ENCODE measurements around the gene UBALD2.
"Not testable (repeated sequence)": the region's sequence is repeated elsewhere in the genome, so short reads cannot be mapped to it uniquely, and the experiment has no call there.

The UBALD2 gene

GRCh38 chr17:76246080-76247066, 18.8 kb upstream of the UBALD2 start:
- DNase-seq = no peak

DNA sequence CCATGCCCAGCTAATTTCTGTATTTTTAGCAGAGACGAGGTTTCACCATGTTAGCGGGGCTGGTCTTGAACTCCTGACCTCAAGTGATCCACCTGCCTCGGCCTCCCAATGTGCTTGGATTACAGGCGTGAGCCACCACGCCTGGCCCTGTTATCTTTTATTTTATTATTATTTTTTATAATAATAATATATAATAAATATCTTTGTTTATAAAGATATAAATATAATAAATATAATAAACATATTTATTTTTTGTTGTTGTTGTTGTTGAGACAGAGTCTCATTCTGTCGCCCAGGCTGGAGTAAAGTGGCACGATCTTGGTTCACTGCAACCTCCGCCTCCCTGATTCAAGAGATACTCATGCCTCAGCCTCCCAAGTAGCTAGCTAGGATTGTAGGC, 17.8 kb upstream of the UBALD2 start:
- no peak for DNase-seq

- no peak for DNase-seq
Observed at GRCh38 chr17:76248013-76248782, 16.9 kb upstream of the UBALD2 start.

DNA sequence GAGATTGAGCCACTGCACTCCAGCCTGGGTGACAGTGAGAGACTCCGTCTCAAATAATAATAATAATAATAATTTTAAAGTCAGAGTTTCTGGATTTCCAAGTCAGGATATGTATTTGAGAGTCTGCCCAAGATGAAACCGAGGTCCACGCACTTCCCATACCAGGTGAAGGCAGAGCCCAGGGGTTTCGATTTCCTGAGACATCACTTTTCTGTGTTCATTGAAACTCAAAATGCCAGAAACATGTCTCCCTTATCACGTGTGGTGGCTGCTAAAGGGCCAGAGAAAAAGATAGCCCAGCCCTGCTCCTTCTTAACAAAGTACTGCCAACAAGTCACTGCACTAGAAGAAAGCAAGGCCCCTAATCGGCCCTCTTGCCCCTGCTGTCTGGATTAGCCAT, 15.0 kb upstream of the UBALD2 start:
- no peak for DNase-seq

- no peak for DNase-seq
Observed at GRCh38 chr17:76251478-76252039, 13.6 kb upstream of the UBALD2 start.

DNA sequence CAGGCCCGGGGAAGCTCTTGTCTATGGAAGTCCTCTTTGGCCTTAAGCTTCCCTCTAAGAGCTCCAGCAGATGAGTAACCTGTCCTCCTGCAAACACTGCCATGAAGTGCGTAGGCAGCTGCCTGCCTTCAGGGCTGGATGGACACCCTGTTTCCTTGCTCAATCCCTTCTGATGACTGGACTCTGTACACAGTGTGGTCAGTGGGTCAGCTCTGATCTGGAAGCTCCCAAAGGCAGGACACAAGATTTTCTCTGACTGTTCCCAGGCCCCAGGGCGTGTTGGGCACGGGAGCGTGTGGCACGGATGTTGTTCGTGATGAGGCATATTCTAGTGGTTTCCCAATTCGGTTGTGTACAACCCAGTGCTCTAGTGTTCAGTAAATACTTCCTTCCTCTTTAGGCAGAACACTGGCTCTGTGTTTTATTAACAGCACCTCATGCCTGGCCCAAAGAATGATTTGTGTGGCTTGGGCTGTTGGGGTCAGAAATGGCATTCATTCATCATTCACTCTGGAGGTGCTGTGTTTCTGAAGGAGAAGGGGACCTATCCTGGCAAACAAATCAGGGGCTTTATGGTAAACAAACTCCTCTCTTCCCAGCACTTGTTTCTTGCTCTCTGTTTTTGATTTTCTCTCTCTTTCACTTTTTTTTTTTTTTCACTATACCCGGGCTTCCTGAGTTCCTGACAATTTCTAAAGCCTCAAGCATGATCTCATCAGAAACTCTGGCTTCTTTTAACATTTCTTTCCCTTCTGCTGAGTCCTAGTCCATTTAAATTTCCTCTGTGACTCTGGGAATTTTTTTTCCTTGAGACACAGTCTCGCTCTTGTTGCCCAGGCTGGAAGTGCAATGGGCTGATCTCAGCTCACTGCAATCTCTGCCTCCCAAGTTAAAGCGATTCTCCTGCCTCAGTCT, 12.9 kb upstream of the UBALD2 start:
- no peak for DNase-seq

GRCh38 chr17:76252967-76253766, 12.0 kb upstream of the UBALD2 start:
- DNase-seq = not testable (repeated sequence)

GRCh38 chr17:76253841-76254240, 11.3 kb upstream of the UBALD2 start:
- no peak for DNase-seq

- DNase-seq = no peak
Observed at GRCh38 chr17:76254275-76254674, 10.9 kb upstream of the UBALD2 start.

DNA sequence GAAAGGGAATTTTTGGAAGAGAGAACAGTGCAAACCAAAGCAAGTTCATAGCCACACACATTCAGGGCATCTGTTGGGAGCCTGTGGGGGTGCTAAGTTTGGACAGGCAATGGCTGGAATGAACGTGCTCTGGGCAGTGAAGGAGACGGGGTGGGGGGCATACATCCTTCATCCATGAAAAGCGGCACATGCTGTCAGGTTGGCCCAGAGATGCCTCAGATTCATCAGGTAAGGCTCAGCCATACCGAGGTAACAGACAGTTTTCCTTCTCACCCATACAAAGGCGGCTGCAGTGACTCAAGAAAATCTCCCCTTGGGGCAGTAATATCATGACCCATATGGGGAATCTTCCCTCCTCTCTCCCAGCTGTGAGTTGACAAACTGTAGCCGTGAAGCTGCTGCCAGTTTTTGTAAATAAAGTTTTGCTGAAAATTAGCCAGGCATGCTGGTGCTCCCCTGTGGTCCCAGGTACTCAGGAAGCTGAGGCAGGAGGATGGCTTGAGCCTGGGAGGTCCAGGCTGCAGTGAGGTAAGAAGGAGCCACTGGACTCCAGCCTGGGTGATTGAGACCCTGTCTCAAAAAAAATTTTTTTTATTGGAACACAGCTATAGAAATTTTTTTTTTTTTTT, 9.2 kb upstream of the UBALD2 start:
- no peak for DNase-seq

DNA sequence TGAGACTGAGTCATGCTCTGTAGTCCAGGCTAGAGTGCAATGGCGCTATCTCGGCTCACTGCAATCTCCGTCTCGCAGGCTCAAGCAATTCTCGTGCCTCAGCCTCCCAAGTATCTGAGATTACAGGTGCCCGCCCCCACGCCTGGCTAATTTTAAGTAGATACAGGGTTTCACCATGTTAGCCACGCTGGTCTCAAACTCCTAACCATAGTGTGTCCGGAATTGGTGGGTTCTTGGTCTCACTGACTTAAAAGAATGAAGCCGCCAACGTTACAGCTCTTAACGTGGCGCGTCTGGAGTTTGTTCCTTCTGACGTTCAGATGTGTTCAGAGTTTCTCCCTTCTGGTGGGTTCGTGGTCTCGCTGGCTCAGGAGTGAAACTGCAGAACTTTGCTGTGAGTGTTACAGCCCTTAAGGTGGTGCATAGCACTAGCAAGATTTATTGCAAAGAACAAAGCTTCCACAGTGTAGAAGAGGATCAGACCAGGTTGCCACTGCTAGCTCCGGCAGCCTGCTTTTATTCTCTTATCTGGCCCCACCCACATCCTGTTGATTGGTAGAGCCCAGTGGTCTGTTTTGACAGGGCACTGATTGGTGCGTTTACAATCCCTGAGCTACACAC, 8.6 kb upstream of the UBALD2 start:
- not testable (repeated sequence) for DNase-seq

- no peak for DNase-seq
Observed at GRCh38 chr17:76260220-76260619, 4.9 kb upstream of the UBALD2 start.

- DNase-seq = no peak
Observed at GRCh38 chr17:76260669-76261068, 4.5 kb upstream of the UBALD2 start.

DNA sequence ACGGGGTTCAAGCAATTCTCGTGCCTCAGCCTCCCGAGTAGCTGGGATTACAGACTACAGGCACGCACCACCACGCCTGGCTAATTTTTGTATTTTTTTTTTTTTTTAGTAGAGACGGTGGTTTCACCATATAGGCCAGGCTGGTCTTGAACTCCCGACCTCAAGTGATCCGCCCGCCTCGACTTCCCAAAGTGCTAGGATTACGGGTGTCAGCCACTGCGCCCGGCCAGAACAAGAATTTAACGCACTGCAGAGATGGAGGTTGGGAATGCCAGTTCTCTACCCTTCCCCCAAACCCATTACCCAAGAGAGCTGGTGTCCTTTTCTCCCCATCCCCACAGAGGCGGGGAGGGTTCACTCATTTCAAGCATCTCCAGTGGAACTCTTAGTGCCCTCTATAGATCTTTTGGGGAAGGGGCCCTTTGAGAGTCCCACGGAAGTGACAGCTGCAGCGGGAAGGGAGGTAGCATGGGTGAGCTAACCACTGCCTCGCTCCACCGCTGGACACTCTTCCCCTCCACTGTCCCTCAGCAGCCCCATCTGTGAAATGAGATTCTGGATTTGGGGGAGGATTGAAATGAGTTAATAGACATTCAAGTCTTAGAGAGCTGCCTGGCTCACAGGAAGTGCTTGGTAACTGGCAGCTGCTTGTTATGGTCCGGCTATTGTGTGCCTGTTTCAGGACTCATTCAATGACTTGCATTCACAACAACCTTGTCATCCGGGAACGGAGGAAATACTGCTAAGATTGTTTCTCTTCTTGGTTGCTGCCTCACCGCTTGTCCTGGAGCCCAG, 3.5 kb upstream of the UBALD2 start:
- DNase-seq = peak; percentile 36

- no peak for DNase-seq
Observed at GRCh38 chr17:76262732-76263344, 2.3 kb upstream of the UBALD2 start.

GRCh38 chr17:76263896-76264295, 1.3 kb upstream of the UBALD2 start:
- no peak for DNase-seq

DNA sequence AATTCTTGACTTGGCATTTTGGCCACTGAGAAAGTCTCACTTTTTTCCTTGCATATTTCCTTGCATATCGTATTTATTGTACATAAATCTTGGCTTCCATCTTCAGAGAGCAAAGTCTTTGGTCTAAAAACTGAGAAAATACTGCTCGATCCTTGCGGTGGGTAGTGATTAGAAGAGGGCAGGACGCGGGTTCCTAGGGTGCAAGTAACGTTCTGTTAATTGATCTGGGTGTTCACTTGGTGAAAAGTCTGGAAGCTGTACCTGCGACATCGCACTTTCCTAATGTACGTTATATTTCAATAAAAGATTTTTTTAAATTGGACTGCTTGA, 758 bp upstream of the UBALD2 start:
- no peak for DNase-seq

DNA sequence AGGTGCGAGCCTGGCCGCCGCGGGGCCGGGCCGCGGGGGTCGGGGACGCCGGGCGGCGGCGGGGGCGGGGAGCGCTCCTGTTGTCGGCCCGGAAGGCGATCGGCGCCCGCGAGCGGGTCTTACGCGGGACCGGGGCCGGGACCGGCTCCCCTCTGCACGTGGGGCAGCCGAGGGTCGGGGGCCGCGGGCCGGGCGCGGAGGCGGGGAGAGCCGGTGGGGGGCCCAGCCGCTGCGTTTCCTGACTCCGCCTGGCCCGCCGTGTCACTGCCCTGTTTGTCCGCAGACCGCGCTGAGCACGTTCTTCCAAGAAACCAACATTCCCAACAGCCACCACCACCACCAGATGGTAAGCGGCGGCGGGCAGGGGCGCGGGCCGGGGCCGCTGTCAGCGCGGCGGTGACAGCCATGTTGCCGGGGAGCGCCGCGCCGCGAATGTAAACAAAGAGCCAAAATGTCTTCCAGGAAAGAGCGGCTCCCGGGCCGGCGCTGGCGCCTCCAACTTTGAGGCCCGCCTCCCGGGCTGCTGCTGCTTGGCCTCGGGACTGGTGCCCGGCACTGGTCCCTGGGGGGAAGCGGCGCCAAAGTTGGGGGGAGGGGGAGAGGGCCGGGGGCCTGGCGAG, 586 bp downstream of the UBALD2 start:
- DNase-seq = no peak

All from NCI-H1436 (cell line).